HG03460 (cell line): Measurements from ENCODE around the gene FOXN3.

Experiments used
- ATAC-seq: cut with Tn5 transposase; IDR thresholded peaks from one replicate; pipeline ENCODE4 v1.9.1; 2021; ENCODE audit not compliant: unreplicated experiment

FOXN3 gene

DNA sequence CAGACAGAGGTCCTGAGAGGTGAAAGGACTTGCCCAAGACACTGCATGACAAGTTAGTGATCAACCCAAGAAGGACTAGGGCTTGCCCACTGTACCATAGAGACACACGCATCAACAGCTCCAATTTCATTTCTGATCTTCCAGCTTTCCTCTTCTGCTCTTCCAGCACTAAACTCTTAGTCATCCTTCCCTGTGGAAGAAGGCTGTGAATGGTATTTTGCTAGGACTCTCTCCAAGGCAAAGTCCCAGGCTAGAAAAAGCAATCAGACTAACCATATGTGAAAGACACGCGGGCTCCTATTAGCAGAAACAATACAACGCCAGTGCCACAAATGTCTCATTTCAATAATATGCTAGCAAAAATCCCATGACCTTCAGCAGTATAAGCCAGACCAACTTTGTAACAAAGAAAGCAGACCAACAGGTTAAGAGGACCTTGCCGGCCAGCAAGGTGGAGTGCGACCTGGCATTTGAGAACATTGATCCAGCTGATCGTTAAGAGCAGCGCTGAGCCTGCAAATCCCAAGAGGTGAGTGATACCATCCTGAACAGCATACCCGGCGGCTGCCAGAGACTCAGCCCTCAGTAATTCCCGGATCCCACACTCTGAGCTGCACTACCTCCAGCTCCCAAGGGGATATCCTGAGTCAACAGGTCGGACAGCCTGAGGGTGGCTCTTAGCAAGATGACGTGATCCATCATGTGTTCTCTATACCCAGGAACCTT is 132.5 kb downstream of the FOXN3 start:
- ATAC-seq: no peak

GRCh38 chr14:89283327-89284060 is 133.5 kb downstream of the FOXN3 start:
- ATAC-seq: peak; percentile 71

GRCh38 chr14:89282191-89282590 is 134.8 kb downstream of the FOXN3 start:
- no peak for ATAC-seq

GRCh38 chr14:89280600-89280999 is 136.4 kb downstream of the FOXN3 start:
- no peak for ATAC-seq

GRCh38 chr14:89279649-89280232 is 137.3 kb downstream of the FOXN3 start:
- no peak for ATAC-seq

DNA sequence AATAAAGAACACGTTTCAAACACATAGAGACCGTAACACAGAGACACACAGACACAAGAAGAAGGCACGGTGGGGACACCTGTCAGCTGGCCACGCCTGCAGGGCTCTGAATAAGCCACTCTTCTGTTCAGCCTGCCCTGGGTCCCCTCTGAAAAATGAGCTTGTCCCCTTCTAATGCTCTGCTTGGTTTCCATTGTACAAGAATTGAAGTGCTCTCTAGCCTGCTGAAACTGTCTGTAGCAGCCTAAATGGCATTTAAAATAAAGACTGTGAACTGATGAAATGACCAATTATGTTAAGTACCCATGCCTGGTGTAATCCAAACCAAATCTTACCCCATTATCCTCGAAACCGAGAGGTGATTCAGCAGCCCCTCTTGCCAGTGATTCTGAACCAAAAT is 139.8 kb downstream of the FOXN3 start:
- ATAC-seq: no peak

GRCh38 chr14:89276424-89276975 is 140.5 kb downstream of the FOXN3 start:
- peak; percentile 92 for ATAC-seq

GRCh38 chr14:89270439-89271227 is 146.4 kb downstream of the FOXN3 start:
- ATAC-seq: no peak

DNA sequence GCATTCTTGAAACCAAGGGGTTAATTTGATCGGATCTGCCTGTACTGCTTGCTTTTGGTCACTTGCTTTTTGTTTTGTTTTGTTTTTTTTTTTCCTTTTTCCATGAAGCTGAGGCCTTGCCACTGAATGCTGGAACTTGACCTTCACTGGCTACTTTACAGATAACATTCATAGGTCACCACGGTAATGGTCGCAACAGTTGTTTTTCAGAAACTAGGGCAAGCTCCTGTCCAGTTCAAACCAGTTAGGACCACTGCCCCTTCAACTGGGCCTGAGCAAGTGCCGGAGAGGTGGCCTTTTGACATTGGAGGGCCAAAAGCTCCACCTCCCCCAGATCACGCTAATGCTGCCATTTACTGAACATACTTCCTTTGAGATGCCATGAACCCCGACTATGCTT is 147.6 kb downstream of the FOXN3 start:
- ATAC-seq: no peak

DNA sequence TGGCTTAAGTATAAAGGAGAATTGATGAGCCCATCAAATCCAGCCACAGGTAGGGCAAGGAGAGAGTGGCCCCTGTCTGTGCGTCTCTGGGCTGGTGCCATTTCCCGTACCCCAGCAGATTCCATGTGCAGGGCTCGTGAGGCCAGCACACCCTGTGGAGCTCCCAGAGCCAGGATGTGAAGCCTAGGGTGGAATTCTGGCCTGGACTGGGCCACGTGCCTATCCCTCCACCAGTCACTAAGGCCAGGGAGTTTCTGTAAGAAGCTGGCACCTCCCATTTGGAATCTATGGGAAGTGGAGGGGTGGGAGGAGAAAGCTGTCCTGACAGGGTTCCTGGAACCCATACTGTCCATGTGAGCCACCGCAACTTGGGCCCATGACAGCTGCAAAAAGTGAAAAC is 148.5 kb downstream of the FOXN3 start:
- ATAC-seq: no peak

GRCh38 chr14:89267656-89268055 is 149.4 kb downstream of the FOXN3 start:
- no peak for ATAC-seq

GRCh38 chr14:89267163-89267562 is 149.9 kb downstream of the FOXN3 start:
- ATAC-seq: no peak

- no peak for ATAC-seq
These were observed 150.3 kb downstream of the FOXN3 start for GRCh38 chr14:89266754-89267153.

- ATAC-seq: no peak
These were observed 151.8 kb downstream of the FOXN3 start for GRCh38 chr14:89265234-89265633.

DNA sequence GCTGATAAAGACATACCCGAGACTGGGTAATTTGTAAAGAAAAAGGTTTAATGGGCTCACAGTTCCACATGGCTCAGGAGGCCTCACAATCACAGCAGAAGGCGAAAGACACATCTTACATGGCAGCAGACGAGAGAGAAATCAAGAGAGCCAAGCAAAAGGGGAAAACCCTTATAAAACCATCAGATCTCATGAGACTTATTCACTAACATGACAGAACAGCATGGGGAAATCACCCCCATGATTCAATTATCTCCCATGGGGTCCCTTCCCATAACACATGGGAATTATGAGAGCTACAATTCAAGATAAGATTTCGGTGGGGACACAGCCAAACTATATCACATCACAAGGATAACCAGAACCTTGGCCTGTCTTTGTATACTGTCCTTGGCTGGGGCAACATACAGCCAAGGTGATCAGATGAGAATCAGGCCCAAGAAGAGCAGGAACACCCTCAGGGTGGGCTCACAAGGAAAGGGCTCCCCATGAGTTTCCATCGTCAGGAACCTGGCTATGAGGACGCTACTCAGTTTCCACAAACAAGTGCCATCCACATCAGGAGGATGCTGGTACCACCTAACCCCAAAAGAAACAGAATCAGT is 152.7 kb downstream of the FOXN3 start:
- no peak for ATAC-seq

DNA sequence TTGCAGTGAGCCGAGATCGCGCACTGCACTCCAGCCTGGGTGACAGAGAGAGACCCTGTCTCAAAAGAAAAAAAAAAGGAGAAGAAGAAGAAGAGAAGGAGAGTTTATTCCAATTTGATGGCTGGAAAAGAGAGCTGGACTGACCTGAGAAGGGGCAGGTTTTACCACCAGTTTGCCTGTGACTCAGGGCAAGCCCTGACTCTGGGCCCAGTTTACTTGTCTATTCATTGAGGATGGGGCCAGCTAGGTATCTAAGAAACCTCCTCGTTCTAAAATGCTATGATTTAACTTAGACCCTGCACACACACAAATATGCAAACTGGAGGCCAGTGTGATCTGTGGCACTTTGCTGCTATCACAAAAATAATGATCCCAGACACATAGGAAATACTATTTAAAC is 155.0 kb downstream of the FOXN3 start:
- no peak for ATAC-seq

- ATAC-seq: no peak
These were observed 156.1 kb downstream of the FOXN3 start for GRCh38 chr14:89260898-89261297.

DNA sequence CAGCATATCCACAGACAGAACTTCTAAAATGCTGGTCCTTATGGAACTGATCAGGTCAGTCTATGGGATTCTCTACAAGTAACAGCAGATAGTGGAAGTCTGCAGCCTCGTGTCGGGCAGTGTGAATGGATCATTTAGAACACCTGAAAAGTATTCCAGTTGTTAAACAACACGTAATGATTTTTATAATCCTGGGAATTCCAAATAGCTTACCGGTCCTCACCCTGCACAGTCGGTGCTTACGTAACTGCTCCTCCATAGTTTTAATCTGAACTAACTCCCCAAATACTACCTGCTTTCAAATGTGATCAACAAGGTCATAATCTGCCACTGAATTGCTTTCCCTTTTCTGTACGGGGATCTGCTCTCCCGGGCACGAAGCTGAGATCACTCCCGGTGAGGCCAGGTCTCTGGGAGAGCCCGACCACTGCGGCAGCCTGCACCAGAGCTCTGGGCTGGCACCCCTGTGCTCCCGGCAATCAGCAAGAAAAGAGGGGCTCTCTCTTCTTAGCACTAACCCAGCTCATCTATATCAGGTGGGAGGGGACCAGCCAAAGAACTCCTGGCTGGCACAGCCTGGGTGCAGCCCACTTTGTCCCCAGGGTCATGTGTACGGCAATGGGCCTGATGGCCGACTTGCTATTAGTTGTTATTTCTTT is 157.0 kb downstream of the FOXN3 start:
- no peak for ATAC-seq

GRCh38 chr14:89258728-89259273 is 158.2 kb downstream of the FOXN3 start:
- ATAC-seq: peak; percentile 59

GRCh38 chr14:89256951-89257350 is 160.1 kb downstream of the FOXN3 start:
- no peak for ATAC-seq
